ENCODE measurements around the gene GPSM1.
A peak's percentile ranks its signal among the peaks of the same experiment; 100 is the strongest.

GPSM1 gene

GRCh38 chr9:136328011-136328621 lies 777 bp downstream of the GPSM1 start:
- H3K4me3 ChIP-seq (ENCODE audit: low read length), result peak overlapping the region; percentile 60

GRCh38 chr9:136328622-136329041 lies 1.3 kb downstream of the GPSM1 start:
- H3K4me3 ChIP-seq (ENCODE audit: low read length), result no peak overlapping the region; the same call in 1 of the 2 replicates
- no peak for DNase-seq (ENCODE audit: low read depth, low spot score)

More at GRCh38 chr9:136328011-136328621, 777 bp downstream of the GPSM1 start:
- no peak for DNase-seq (ENCODE audit: low read depth, low spot score)

- no peak overlapping the region for H3K4me3 ChIP-seq (ENCODE audit: low read length)
- DNase-seq (ENCODE audit: low read depth, low spot score), result no peak
Observed at GRCh38 chr9:136329211-136329627, 1.9 kb downstream of the GPSM1 start.

GRCh38 chr9:136329636-136330405 lies 2.5 kb downstream of the GPSM1 start:
- no peak for DNase-seq (ENCODE audit: low read depth, low spot score)
- no peak overlapping the region for H3K4me3 ChIP-seq (ENCODE audit: low read length)

- no peak overlapping the region for H3K4me3 ChIP-seq (ENCODE audit: low read length)
- DNase-seq (ENCODE audit: low read depth, low spot score), result no peak
Observed at GRCh38 chr9:136330406-136330990, 3.2 kb downstream of the GPSM1 start.

- DNase-seq (ENCODE audit: low read depth, low spot score), result no peak
- H3K4me3 ChIP-seq (ENCODE audit: low read length), result no peak overlapping the region
Observed at GRCh38 chr9:136331030-136331429, 3.7 kb downstream of the GPSM1 start.

- no peak for DNase-seq (ENCODE audit: low read depth, low spot score)
- no peak overlapping the region for H3K4me3 ChIP-seq (ENCODE audit: low read length)
Observed at GRCh38 chr9:136331556-136332481, 4.5 kb downstream of the GPSM1 start.

GRCh38 chr9:136332482-136332983 lies 5.2 kb downstream of the GPSM1 start:
- H3K4me3 ChIP-seq (ENCODE audit: low read length), result no peak overlapping the region

GRCh38 chr9:136333045-136333444 lies 5.7 kb downstream of the GPSM1 start:
- no peak overlapping the region for H3K4me3 ChIP-seq (ENCODE audit: low read length)
- DNase-seq (ENCODE audit: low read depth, low spot score), result no peak

More at GRCh38 chr9:136332482-136332983, 5.2 kb downstream of the GPSM1 start:
- DNase-seq (ENCODE audit: low read depth, low spot score), result no peak

GRCh38 chr9:136333486-136333885 lies 6.1 kb downstream of the GPSM1 start:
- H3K4me3 ChIP-seq (ENCODE audit: low read length), result no peak overlapping the region
- no peak for DNase-seq (ENCODE audit: low read depth, low spot score)

- no peak for DNase-seq (ENCODE audit: low read depth, low spot score)
- H3K4me3 ChIP-seq (ENCODE audit: low read length), result no peak overlapping the region
Observed at GRCh38 chr9:136334541-136334940, 7.2 kb downstream of the GPSM1 start.

GRCh38 chr9:136335296-136336155 lies 8.2 kb downstream of the GPSM1 start:
- no peak for DNase-seq (ENCODE audit: low read depth, low spot score)
- no peak overlapping the region for H3K4me3 ChIP-seq (ENCODE audit: low read length)

GRCh38 chr9:136336156-136336870 lies 9.0 kb downstream of the GPSM1 start:
- DNase-seq (ENCODE audit: low read depth, low spot score), result no peak
- H3K4me3 ChIP-seq (ENCODE audit: low read length), result no peak overlapping the region

GRCh38 chr9:136336881-136337280 lies 9.5 kb downstream of the GPSM1 start:
- no peak overlapping the region for H3K4me3 ChIP-seq (ENCODE audit: low read length)
- DNase-seq (ENCODE audit: low read depth, low spot score), result no peak

GRCh38 chr9:136337416-136338395 lies 10.4 kb downstream of the GPSM1 start:
- no peak overlapping the region for H3K4me3 ChIP-seq (ENCODE audit: low read length)
- DNase-seq (ENCODE audit: low read depth, low spot score), result no peak

GRCh38 chr9:136338511-136338910 lies 11.2 kb downstream of the GPSM1 start:
- no peak for DNase-seq (ENCODE audit: low read depth, low spot score)
- no peak overlapping the region for H3K4me3 ChIP-seq (ENCODE audit: low read length)

Measured in Jurkat, Clone E6-1 (cell line).